Endothelial cell (in vitro differentiated cells): Measurements from ENCODE around the gene RNU1-2. TPM values are rescaled to one million over a fixed set of nuclear protein-coding genes. Genes with fewer than 3 reads are reported as not detected.

Experiments
- DNase-seq: peaks from one replicate; pipeline ENCODE4 v3.0.0; 2021; ENCODE audit warnings: low spot score
- H3K27ac Mint-ChIP-seq: one replicate; pipeline ENCODE4 v1.8.0; 2021; ENCODE audit warnings: mixed read lengths, inconsistent platforms; ENCODE audit not compliant: unreplicated experiment
- H3K27me3 Mint-ChIP-seq: one replicate; pipeline ENCODE4 v1.8.0; 2021; ENCODE audit warnings: mild to moderate bottlenecking, moderate library complexity, mixed read lengths, inconsistent platforms; ENCODE audit not compliant: unreplicated experiment
- H3K36me3 Mint-ChIP-seq: one replicate; pipeline ENCODE4 v1.8.0; 2021; ENCODE audit warnings: mild to moderate bottlenecking, low read depth, mixed read lengths, inconsistent platforms; ENCODE audit not compliant: unreplicated experiment
- H3K4me1 Mint-ChIP-seq: one replicate; pipeline ENCODE4 v1.8.0; 2021; ENCODE audit warnings: mild to moderate bottlenecking, mixed read lengths, inconsistent platforms; ENCODE audit not compliant: unreplicated experiment
- H3K4me3 Mint-ChIP-seq: one replicate; pipeline ENCODE4 v1.8.0; 2021; ENCODE audit warnings: mild to moderate bottlenecking, mixed read lengths, inconsistent platforms; ENCODE audit not compliant: unreplicated experiment
- H3K9me3 Mint-ChIP-seq: one replicate; pipeline ENCODE4 v1.8.0; 2021; ENCODE audit warnings: mixed read lengths, inconsistent platforms; ENCODE audit not compliant: unreplicated experiment
- CTCF ChIP-seq: fragments of 200-600 bp; sonication (generic); IDR thresholded peaks from one replicate; pipeline ENCODE4 v1.5.0; 2021; ENCODE audit warnings: antibody characterized with exemption; ENCODE audit not compliant: unreplicated experiment
- total RNA-seq: library from RNA; stranded (reverse); fragmentation: NEBNext Ultra II Directional; extraction: Animal tissue kit (Norgen Biotek cat#: 25700); gene quantifications from one replicate; pipeline ENCODE4 v1.2.1, GENCODE V29; 2021; ENCODE audit not compliant: unreplicated experiment

The RNU1-2 gene
- total RNA-seq, 1 donor from 2014 or later: 3,428 TPM

- Mint-ChIP-seq H3K27me3 (peaks cover 24% of the 10 kb centered on the region), H3K36me3 (peaks cover 10% of the 10 kb centered on the region), H3K4me1 (peaks cover 21% of the 10 kb centered on the region), H3K4me3 (peak within 1 kb of the TSS; percentile 89), H3K9me3 (no peaks in the 10 kb centered on the region), H3K27ac (peak within 1 kb of the TSS; percentile 64)
- no peak for TF ChIP-seq CTCF
- peak; percentile 77 for DNase-seq
Measured at GRCh38 chr1:16921391-16922185, 25.8 kb downstream of the RNU1-2 start, which contains the start of gene CROCC. TSS of gene CROCC (plus strand) at chr1:16921931. CDS start at chr1:16922019, 88 bp downstream.

GRCh38 chr1:16922466-16922865 is 26.7 kb downstream of the RNU1-2 start:
- Mint-ChIP-seq H3K4me1 (peaks cover 21% of the 10 kb centered on the region), H3K9me3 (no peaks in the 10 kb centered on the region), H3K27ac (peak overlapping the region; percentile 27), H3K27me3 (peaks cover 29% of the 10 kb centered on the region), H3K4me3 (peak overlapping the region; percentile 89), H3K36me3 (peaks cover 18% of the 10 kb centered on the region)
- TF ChIP-seq CTCF: no peak
- no peak for DNase-seq

- H3K36me3 Mint-ChIP-seq: peaks cover 18% of the 10 kb centered on the region
- peak overlapping the region; percentile 27 for H3K27ac Mint-ChIP-seq
- H3K4me3 Mint-ChIP-seq: peak overlapping the region; percentile 89
- no peaks in the 10 kb centered on the region for H3K9me3 Mint-ChIP-seq
- DNase-seq: no peak
- H3K4me1 Mint-ChIP-seq: peaks cover 21% of the 10 kb centered on the region
- TF ChIP-seq CTCF: no peak
- H3K27me3 Mint-ChIP-seq: peaks cover 30% of the 10 kb centered on the region
Measured at GRCh38 chr1:16922885-16923431, 27.2 kb downstream of the RNU1-2 start.

- H3K4me1 Mint-ChIP-seq: peaks cover 21% of the 10 kb centered on the region
- no peaks in the 10 kb centered on the region for H3K9me3 Mint-ChIP-seq
- H3K36me3 Mint-ChIP-seq: peaks cover 18% of the 10 kb centered on the region
- no peak overlapping the region for H3K27ac Mint-ChIP-seq
- H3K4me3 Mint-ChIP-seq: no peak overlapping the region
- DNase-seq: no peak
- H3K27me3 Mint-ChIP-seq: peaks cover 26% of the 10 kb centered on the region
- TF ChIP-seq CTCF: no peak
Measured at GRCh38 chr1:16924216-16924918, 28.6 kb downstream of the RNU1-2 start.
